Upper lobe of right lung (tissue), 1 donor: ENCODE data around the gene DYDC1. TPM values are rescaled to one million over a fixed set of nuclear protein-coding genes. Genes with fewer than 3 reads are reported as not detected.

Source experiments
- ATAC-seq: fragments of 200-7000 bp; cut with Tn5 transposase; one replicate; pipeline ENCODE4 v1.9.1; 2020; ENCODE audit warnings: mild to moderate bottlenecking, moderate library complexity
- DNase-seq: peaks from one replicate; pipeline ENCODE4 v3.0.0-alpha.2; 2020
- H3K27ac ChIP-seq: fragments of 200-600 bp; one replicate; pipeline ENCODE4 v1.8.0; 2022
- H3K27me3 ChIP-seq: fragments of 200-600 bp; one replicate; pipeline ENCODE4 v1.8.0; 2022; ENCODE audit warnings: mild to moderate bottlenecking
- H3K36me3 ChIP-seq: fragments of 200-600 bp; one replicate; pipeline ENCODE4 v1.8.0; 2022
- H3K4me1 ChIP-seq: fragments of 200-600 bp; one replicate; pipeline ENCODE4 v1.8.0; 2022
- H3K4me3 ChIP-seq: fragments of 200-600 bp; one replicate; pipeline ENCODE4 v1.8.0; 2022; ENCODE audit warnings: mild to moderate bottlenecking
- H3K9me3 ChIP-seq: fragments of 200-600 bp; one replicate; pipeline ENCODE4 v1.8.0; 2022
- CTCF ChIP-seq: fragments of 200-600 bp; IDR thresholded peaks from one replicate; pipeline ENCODE4 v1.8.0; 2022; ENCODE audit warnings: antibody characterized with exemption
- intact Hi-C: fragments of 100-400 bp; cut with DNase I; formaldehyde crosslinking; loops from one replicate; pipeline ENCODE4 v1.11.0; 2022
- total RNA-seq: library from RNA; stranded (reverse); fragmentation: NEBNext Ultra II Directional; extraction: Animal tissue kit (Norgen Biotek cat#: 25700); gene quantifications from one replicate; pipeline ENCODE4 v1.2.1, GENCODE V29; 2021
- donor health status: DM: no; HTN: yes; CAD: no; lungs with severe emphysema.

The DYDC1 gene
- total RNA-seq, 1 donor from 2014 or later: not detected

- no peaks in the 10 kb centered on the region for H3K36me3 ChIP-seq
- intact Hi-C loops: no loop called here
- no peak for TF ChIP-seq CTCF
Measured at GRCh38 chr10:80397014-80397413, 40.5 kb upstream of the DYDC1 start.

GRCh38 chr10:80394358-80394916 is 37.9 kb upstream of the DYDC1 start:
- Histone ChIP-seq H3K27ac (no peak overlapping the region), H3K9me3 (no peaks in the 10 kb centered on the region), H3K27me3 (no peaks in the 10 kb centered on the region), H3K36me3 (no peaks in the 10 kb centered on the region), H3K4me3 (no peak overlapping the region), H3K4me1 (no peaks in the 10 kb centered on the region)
- TF ChIP-seq CTCF: no peak
- no peak for ATAC-seq
- intact Hi-C loops: no loop called here
- DNase-seq: no peak

More at GRCh38 chr10:80397014-80397413, 40.5 kb upstream of the DYDC1 start:
- no peak for DNase-seq
- ATAC-seq: no peak
- Histone ChIP-seq H3K4me3 (no peak overlapping the region), H3K4me1 (no peaks in the 10 kb centered on the region), H3K9me3 (no peaks in the 10 kb centered on the region), H3K27ac (no peak overlapping the region), H3K27me3 (no peaks in the 10 kb centered on the region)

- H3K36me3 ChIP-seq: no peaks in the 10 kb centered on the region
- H3K27me3 ChIP-seq: no peaks in the 10 kb centered on the region
- ATAC-seq: peak; percentile 63
- H3K4me3 ChIP-seq: no peak overlapping the region
- H3K9me3 ChIP-seq: no peaks in the 10 kb centered on the region
- intact Hi-C loops: no loop called here
- H3K27ac ChIP-seq: no peak overlapping the region
- no peak for TF ChIP-seq CTCF
- no peak for DNase-seq
- no peaks in the 10 kb centered on the region for H3K4me1 ChIP-seq
Measured at GRCh38 chr10:80392250-80392649, 35.7 kb upstream of the DYDC1 start.

GRCh38 chr10:80390740-80391139 is 34.2 kb upstream of the DYDC1 start:
- intact Hi-C loops: no loop called here
- Histone ChIP-seq H3K27ac (no peak overlapping the region), H3K4me1 (no peaks in the 10 kb centered on the region), H3K4me3 (no peak overlapping the region), H3K9me3 (no peaks in the 10 kb centered on the region), H3K27me3 (no peaks in the 10 kb centered on the region), H3K36me3 (no peaks in the 10 kb centered on the region)
- ATAC-seq (no peak), DNase-seq (no peak)
- TF ChIP-seq CTCF: no peak

- no peaks in the 10 kb centered on the region for H3K36me3 ChIP-seq
- no peak overlapping the region for H3K27ac ChIP-seq
- ATAC-seq (peak; percentile 38), DNase-seq (no peak)
- intact Hi-C loops: no loop called here
- H3K9me3 ChIP-seq: no peaks in the 10 kb centered on the region
- H3K27me3 ChIP-seq: no peaks in the 10 kb centered on the region
- H3K4me1 ChIP-seq: no peaks in the 10 kb centered on the region
- no peak overlapping the region for H3K4me3 ChIP-seq
- peak; percentile 68 for TF ChIP-seq CTCF
Measured at GRCh38 chr10:80382989-80383388, 26.4 kb upstream of the DYDC1 start.

GRCh38 chr10:80380185-80380584 is 23.6 kb upstream of the DYDC1 start:
- TF ChIP-seq CTCF: no peak
- intact Hi-C loops: no loop called here
- DNase-seq (no peak), ATAC-seq (no peak)
- no peaks in the 10 kb centered on the region for H3K9me3 ChIP-seq
- no peaks in the 10 kb centered on the region for H3K4me1 ChIP-seq
- no peak overlapping the region for H3K4me3 ChIP-seq
- no peak overlapping the region for H3K27ac ChIP-seq
- H3K36me3 ChIP-seq: no peaks in the 10 kb centered on the region
- no peaks in the 10 kb centered on the region for H3K27me3 ChIP-seq
